ENCODE results near the gene IL1RAP.

The IL1RAP gene

DNA sequence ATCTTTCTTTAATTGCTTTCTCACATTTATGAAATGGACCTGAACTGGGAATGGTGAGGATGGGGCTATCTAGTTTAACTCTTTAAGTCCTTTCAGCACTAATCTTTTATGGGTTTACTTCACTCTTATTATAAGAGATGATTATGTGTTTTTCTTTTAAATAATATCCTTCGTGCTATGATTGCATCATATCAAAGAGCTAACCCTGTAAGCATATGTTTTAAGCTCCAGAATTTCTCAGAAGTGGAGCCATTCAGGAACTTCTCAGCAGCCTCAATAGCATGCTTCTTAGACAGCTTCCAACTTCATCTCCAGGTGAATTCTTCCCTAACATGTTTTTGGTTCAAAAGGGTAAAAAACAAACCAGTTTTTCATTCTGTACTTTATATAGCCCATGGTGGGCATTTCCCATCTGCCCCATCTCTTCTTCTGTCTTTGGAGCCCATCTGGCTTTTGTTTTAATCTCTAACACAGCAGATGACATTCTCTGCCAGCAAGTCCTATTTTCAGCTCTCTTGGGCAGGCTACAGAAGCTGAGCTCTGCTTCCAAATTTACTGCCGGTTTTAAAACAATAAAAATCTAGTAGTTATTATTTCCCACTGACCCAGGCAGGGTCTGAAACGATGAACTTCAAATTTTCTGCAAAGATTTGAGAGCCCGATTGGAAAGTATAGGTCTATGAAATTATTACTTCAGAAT lies 26.8 kb upstream of the IL1RAP start:
- no peak overlapping the region for H3K27ac ChIP-seq

DNA sequence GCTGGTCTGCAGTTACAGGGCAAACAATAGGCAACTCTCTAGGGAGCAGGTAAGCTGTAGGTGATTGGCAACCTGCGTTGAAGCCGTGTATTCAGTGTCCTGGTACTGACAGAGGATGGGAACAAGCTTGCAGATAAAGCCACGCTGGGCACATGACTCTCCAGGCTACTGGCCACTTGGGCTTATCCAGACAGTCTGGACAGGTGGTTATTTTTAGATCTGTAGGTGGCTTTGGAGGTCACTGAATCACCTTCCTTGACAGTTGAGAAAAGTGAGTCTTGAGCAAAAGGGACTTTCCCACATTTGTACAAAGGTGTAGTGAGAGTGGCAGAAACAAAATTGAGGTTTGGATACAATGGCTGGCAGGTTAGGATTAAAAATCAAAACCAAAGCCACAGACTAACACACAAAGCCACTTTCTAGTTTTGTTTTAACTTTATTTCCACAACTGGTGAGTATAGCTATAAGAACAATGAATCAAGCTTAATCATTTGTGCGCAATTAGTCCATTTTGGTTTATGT lies 22.3 kb upstream of the IL1RAP start:
- no peak for TF ChIP-seq ZFX (IDR thresholded peaks at IDR 0.05; ENCODE audit: borderline replicate concordance)
- TF ChIP-seq, protein P1, sequence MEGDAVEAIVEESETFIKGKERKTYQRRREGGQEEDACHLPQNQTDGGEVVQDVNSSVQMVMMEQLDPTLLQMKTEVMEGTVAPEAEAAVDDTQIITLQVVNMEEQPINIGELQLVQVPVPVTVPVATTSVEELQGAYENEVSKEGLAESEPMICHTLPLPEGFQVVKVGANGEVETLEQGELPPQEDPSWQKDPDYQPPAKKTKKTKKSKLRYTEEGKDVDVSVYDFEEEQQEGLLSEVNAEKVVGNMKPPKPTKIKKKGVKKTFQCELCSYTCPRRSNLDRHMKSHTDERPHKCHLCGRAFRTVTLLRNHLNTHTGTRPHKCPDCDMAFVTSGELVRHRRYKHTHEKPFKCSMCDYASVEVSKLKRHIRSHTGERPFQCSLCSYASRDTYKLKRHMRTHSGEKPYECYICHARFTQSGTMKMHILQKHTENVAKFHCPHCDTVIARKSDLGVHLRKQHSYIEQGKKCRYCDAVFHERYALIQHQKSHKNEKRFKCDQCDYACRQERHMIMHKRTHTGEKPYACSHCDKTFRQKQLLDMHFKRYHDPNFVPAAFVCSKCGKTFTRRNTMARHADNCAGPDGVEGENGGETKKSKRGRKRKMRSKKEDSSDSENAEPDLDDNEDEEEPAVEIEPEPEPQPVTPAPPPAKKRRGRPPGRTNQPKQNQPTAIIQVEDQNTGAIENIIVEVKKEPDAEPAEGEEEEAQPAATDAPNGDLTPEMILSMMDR (IDR thresholded peaks at IDR 0.05): no peak
- no peak overlapping the region for H3K27ac ChIP-seq

More for the DNA sequence above, 26.8 kb upstream of the IL1RAP start:
- TF ChIP-seq, protein P1 (IDR thresholded peaks at IDR 0.05): no peak
- TF ChIP-seq ZFX (IDR thresholded peaks at IDR 0.05; ENCODE audit: borderline replicate concordance): no peak

DNA sequence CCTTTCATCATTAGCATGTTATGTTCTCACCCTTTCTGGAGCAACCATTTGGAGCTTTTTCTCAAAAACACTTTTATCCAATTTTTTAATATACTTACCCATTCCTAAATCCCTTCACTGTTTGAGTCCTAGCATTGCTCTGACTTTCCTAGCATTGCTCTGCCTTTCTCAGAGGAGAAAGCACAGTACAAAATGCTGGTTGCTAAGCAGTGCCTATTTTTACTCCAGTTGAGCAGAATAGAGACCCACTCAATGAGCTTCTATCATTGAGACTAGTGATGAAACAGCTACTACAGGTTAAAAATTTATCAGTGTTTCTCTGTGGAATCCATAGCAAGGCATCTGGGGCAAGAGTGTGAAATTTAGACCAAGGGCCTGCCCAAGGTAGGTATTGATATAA lies 21.8 kb upstream of the IL1RAP start:
- H3K27ac ChIP-seq: no peak overlapping the region
- no peak for TF ChIP-seq ZFX (IDR thresholded peaks at IDR 0.05; ENCODE audit: borderline replicate concordance)
- TF ChIP-seq, protein P1 (IDR thresholded peaks at IDR 0.05): no peak

DNA sequence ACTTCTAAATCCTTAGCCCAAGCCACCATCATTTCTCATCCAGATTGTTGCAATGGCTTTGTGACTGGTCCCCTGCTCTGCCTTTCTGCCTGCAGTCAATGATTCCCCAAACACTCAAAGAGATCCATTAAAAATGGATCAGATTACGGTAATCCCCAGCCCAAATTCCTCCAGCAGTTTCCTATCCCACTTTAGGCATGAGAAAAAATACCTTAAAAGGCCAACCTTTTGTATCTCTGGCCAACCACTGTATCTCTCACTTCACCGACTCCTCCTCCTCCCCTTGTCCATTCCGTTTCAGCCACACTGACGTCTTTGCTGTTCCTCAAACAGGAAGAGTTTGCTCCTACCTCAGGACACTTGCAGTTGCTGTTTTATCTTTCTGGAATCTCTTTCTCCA lies 20.9 kb upstream of the IL1RAP start:
- H3K27ac ChIP-seq: no peak overlapping the region
- no peak for TF ChIP-seq ZFX (IDR thresholded peaks at IDR 0.05; ENCODE audit: borderline replicate concordance)
- TF ChIP-seq, protein P1 (IDR thresholded peaks at IDR 0.05): no peak

DNA sequence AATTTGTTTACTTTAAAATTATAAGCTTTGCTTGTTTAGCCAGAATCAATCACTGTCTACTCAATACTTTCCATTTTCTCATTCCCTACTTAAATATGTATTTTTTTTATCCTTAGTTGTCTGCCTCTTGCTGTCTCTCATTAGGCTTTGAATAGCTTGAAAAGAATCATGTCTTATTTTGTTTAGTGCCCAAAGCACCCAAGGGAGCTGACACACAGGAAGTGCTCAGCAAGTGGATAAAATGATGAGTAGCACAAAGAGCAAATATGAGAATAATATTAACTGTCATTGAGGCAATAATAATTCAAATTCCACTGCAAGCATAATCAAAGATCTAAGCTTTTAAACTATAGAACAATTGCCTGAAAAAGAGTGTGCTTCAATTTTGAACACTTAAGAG lies 19.0 kb upstream of the IL1RAP start:
- no peak overlapping the region for H3K27ac ChIP-seq
- TF ChIP-seq, protein P1 (IDR thresholded peaks at IDR 0.05): no peak
- TF ChIP-seq ZFX (IDR thresholded peaks at IDR 0.05; ENCODE audit: borderline replicate concordance): no peak

DNA sequence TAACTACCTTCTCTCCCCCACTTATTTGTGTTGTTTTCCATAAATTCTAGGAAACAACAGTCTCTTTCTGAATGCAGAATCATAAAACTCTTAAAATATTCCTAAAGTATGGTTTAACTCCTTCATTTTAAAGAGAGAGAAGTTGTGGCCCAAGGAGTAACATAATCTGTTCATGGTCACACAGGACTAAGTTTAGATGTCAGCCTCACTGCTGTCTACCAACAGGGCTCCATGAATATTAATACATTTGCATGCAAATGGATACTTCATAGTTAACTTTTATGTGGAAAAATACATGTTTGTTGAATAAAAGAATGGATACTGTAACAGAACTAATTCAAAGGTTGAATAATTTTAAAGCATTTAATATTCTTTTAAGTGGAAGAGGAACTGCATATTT lies 18.5 kb upstream of the IL1RAP start:
- TF ChIP-seq, protein P1 (IDR thresholded peaks at IDR 0.05): no peak
- no peak for TF ChIP-seq ZFX (IDR thresholded peaks at IDR 0.05; ENCODE audit: borderline replicate concordance)
- no peak overlapping the region for H3K27ac ChIP-seq

DNA sequence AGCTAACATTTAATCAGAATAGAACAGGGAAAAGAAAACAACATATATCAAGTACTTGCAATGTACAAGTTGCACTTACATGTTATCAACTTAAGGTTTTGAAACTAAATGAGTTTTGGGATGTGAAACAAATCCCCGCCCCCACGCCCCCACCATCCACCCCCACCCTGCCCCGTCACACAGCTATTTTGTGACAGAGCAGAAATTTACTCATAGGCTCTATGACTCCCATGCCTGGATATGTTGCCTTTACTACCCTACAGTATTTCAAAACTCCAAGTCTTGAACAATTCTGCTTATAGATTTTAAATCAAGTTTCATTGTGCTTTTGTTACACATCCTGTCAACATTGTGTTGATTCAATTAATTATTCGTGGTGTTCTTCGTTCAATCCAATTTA lies 18.1 kb upstream of the IL1RAP start:
- TF ChIP-seq, protein P1 (IDR thresholded peaks at IDR 0.05): no peak
- no peak for TF ChIP-seq ZFX (IDR thresholded peaks at IDR 0.05; ENCODE audit: borderline replicate concordance)
- no peak overlapping the region for H3K27ac ChIP-seq
